Cortex of kidney (tissue), 1 donor: ENCODE results near the gene CASD1.

Source experiments
- DNase-seq: peaks from one replicate; lab custom pipeline; 2025; lab: John Stamatoyannopoulos, UW

Gene CASD1

DNA sequence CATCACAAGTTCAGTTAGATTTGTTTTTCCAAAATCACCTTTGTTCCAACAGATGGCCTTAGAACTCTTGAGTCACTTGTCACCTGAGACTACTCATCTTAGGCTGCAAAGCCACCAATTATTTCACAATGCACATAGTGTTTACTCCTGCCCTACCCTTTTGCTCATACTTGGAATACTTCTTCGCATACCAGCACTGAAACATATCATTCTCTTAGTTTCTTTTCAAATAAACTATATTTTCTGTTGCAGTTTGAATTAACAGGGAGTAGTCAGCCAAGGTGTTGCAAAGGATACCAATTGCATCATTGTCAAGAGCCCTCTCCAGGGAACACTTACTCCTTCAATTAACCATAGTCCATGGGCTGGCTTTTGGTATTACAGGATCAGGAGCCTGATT lies 71.0 kb downstream of the CASD1 start:
- no peak for DNase-seq

DNA sequence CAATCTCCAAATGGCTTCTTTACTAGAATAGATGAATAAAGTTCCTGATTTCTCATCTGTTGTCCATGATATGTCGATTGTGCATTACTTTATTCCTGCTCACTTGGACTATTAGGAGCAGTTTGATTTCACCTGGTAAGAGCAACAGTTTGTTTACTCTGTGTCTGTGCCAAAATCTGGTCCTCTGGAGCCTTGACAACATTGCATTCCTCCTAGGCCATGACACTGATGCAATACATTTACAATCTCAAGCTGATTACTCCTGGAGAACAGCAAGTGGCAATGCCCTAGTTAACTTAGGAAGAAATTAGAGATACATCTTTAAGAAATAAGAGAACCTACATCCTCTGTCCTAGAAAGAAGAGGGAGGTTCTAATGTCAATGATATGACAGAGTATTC lies 74.5 kb downstream of the CASD1 start:
- DNase-seq, result no peak

DNA sequence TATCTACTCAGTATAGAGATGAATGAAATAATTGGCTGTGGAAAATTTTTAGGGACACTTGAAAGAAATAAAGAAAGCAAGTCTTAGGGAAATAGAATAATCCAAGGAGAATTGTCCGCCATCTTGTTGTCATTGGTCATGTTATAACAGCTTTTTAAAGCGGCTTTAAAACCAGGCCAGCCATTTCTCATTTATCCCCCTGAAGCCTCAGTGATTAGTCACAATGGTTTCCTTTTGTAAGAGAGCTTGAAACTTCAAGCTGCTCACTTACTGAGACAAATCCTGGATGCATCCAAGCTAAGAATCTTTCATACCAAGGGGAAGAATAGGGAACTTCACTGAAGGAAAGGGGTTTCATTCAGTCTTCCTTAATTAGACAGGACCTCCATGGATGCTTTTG lies 78.5 kb downstream of the CASD1 start:
- DNase-seq, result no peak

DNA sequence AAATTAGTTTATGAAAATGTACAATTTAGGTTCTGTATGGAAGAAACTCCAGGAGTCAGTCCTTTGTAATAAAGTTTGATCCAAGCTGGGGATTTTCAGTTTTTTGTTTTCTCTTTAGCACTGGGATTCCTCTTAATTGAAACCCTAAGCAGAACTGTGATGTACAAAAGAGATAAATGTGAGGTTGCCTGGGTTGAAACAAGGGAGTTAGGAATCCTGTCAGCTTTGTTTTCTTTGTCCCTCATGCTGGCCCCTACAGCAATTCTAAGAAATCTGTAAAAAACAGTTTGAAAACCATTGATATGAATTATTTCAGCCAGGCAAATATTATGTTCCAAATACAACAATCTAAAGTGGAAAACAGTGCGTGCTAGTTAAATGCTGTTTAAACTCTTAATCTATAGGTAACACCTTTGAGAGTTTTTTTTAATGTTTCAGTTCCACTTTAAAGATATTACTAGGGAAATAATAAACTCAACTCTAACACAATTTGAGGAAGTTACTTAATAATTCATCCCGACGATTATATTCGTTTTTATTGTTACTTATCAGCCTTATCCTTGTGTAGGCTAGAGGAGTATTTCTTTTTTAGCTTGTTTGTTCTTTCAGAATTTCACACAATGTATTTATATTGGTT lies 81.0 kb downstream of the CASD1 start:
- no peak for DNase-seq

DNA sequence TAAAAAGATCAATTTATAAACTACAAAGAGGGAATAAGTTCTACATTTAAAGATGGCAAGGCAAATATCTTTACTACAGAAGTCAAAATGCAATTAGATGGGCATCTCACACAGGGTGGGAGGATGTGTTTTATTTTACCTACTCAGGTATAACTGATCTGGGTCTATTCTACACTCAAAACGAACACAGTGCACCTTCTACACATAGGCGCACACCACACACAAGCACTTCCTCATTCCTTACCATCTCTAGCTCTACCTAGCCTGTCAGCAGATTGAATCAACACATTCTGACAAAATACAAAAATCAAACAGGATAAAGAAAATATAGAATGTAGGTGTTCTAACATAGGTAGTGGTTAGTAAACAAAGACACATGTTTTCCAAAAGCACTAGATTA lies 81.6 kb downstream of the CASD1 start:
- no peak for DNase-seq

DNA sequence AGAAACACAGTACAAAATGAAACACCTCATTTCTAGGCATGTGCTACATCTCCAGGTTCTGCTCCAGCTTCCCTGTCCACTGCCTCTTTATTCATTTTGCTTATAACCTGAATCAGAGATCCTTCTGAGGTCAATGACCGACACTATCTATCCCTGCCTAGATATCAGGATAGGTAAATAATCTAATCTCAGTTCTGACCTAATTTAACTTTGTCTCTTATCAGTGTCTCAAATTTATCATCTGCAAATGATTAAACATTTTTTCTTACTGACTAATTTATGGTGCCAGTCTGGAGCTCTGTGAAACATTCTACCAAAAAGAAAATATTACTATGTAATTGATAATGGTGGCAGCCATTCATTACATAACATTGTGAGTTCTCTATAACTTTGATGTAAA lies 85.3 kb downstream of the CASD1 start:
- DNase-seq, result no peak

DNA sequence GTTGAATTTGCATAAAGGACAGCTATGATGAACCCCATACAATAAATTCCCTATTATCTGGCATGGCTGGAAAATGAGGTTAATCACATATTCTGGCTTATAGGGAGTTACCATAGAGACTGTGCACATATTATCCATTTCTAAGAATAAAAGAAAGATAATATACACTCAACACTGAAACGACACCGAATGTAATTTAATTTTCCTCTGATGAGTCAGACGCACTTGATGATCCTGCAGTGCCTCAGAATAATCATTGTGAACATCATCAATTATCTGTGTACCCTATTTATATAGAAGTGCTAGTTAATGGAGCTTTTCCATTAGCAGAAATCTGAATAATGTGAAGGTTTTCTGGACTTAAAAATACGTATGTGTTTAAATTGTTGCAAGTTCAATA lies 86.1 kb downstream of the CASD1 start:
- no peak for DNase-seq

DNA sequence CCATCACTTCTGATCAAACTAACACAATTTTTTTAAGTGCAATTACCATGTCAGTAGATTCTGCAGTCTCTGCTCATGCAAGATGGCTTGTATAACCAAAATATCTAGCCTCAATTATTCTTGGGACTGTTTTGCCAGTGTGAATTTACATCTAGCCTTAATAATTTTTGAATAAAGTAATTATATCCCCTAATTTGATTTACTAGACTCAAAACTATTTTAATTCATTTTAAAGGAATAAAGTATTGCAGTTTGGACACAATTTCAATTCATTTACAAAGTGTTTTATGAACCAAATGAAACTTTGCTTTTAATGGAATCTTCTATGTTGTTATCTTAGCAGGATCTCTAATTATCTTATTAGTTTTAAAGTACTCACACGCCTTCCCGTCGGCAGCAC lies 90.7 kb downstream of the CASD1 start:
- no peak for DNase-seq

DNA sequence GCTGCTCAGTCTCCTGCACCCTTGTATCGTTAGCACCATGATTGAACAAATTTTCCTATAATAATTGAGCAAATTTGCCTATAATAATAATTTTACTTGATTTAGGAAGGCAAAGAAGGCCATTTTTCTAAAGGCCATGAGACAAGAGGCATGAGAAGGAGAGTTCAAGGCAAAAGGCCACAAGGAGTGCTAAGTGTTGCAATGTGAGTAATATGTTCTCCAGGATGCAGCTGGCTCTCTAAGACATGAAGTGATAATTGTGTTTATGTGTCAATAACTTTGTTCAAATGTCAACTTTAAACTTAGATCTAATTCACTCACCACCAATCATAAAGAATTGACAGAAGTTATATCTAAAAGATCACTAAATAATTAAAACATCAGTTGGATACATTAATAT lies 92.6 kb downstream of the CASD1 start:
- DNase-seq, result no peak

DNA sequence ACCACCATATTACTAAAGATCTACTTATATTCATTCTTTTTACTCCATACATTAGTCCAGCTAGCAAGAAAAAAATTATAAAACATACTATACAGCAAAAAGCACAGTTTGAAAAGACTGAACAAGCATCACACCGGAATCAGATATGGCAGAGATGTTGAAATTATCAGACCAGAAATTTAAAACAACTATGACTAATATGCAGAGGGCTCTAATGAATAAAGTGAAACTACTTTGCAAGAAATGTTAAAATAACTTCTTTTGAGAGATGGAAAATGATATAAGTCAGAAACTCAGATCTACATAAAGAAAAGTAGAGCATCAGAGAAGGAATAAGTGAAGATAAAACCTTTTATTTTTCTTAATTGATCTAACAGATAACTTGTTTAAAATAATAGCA lies 95.4 kb downstream of the CASD1 start:
- no peak for DNase-seq
